GM21390 (cell line): ENCODE measurements around the gene NFE2L3.
A peak's percentile ranks its signal among the peaks of the same experiment; 100 is the strongest.

Experiments used
- ATAC-seq: cut with Tn5 transposase; IDR thresholded peaks from one replicate; pipeline ENCODE4 v1.9.1; 2021; ENCODE audit not compliant: unreplicated experiment

NFE2L3 gene

DNA sequence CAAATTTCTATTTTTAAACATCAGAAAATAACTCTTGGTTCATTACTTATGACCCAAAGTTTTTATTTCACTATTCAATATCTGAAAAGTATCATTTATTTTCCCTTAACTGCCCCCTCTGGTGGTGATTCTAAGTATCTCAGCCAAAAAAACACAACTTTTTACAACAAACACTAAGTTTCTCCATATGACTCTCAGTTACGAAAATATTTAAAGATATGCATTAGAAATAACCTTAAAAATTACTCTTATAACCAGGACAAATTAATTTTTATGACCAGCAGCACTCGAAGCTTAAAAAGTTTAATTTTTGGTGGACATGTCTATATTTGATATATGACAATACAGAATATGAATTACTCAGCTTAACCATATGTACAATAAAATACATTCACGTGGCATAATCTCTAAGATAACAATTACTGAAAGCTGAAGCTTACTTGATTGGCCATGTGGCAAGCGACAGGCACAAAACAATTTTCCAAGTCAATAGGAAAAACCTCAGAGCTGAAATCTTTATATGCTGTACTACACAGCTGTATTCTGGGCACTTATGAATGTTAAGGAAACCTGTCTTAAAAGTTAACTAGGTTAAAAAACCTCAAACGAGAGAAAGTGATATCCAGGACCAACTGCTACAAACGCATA, 46.3 kb downstream of the NFE2L3 start:
- no peak for ATAC-seq

DNA sequence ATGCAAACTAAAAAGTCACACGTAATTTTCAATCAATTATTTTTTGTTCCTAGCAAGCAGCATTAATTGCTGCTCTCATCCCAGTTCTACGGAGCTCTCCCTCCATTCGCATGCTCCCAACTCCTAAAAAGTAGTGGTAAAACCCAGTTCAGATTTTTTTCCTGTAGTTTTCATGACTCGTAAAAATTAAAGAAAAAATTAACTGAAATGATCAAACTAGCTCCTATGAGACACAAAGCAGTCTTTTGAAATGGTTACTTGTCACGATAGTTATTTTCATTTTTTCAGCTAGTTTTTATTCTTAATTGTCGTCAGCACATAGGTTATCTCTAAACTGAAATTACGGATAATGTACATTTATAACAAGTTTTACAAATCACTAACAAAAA, 46.8 kb downstream of the NFE2L3 start:
- no peak for ATAC-seq

DNA sequence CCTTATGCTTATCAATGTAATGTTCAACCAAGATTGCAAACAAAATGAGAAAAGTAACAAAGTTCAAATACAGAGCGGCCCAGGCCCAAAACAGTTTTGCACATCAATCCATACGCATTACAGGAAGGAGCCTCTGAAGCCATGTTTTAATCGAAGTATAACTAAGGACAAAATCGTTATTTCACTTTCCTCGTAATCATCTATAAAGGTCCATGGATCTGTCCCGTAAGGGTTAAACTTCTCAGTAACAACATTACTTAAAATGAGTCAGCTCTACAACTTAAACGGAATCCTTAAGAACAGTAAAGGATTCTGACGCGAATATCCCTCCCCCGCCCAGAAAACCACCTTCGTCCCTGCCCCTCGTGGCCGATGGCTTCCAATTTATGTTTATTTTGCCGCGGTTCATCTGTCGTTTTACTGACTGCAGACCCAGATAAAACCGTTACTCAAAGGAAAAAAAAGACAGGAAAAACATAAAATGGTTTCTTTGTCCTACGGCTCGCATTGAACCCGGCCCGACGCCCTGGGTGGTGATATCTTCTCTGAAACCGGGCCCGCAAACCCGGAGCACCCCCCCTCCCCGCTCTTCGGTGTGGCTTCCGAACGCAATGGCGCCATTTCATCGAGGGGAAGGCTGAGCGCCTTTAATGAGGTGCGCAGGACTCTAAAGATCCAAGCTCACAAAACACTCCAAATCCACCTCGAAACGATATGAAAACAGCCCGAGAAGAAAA, 47.5 kb downstream of the NFE2L3 start:
- ATAC-seq: no peak

DNA sequence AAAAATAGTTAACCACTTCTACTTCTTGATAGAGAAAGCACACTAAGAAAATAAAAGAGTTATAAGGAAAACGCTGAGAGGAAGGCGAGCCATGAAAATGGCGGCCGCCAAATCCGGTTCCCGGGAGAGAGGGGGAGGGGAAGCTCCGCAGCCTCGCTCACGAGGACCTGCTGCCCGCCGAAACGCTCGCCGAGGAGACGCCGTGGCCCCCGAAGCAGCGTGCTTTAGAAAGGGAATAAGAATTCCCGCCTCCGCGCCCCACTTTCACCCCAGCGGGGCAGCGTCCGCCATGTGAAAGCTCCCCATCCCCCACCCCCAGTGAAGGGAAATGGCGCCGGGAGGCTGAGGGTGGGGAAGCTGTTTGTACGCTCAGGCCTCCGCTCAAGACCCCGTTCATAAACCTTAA, 48.0 kb downstream of the NFE2L3 start:
- no peak for ATAC-seq

DNA sequence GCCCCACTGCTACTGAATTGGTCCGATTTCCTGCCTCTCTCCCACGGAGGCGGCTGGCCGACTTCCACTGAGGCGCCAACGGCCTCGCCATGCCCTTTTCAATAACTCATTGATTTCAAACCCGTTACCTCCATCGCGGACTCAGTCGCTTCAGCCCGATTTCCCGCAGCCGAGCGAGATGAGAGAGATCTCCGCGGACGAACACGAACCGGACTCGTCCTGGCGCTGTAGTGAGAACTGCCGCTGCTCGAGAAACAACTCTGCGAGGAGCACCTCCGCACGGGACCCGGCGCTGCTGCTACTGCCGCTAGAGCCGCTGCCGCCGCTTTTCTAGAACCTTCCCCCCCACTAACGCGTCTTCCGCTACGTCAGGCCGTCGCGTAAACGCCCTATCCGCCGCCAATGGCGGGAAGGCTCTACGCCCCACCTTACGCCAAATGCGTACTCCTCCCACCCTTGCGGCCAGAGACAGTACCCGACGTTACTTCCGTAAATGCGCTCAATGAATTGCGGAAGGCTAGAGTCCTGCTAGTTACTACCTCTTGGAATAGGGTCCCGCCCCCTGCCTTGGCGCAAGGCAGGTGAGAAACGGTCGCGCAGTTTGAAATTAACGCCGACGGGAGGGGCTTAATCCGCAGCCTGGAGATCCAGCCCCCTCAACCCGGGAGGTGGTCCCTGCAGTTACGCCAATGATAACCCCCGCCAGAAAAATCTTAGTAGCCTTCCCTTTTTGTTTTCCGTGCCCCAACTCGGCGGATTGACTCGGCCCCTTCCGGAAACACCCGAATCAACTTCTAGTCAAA, 48.6 kb downstream of the NFE2L3 start, which contains the start of gene HNRNPA2B1:
TSS of gene HNRNPA2B1 (minus strand) at position 303 of the 803 bp plus-strand sequence. CDS start at position 134, 169 bp downstream.
- peak; percentile 47 for ATAC-seq

DNA sequence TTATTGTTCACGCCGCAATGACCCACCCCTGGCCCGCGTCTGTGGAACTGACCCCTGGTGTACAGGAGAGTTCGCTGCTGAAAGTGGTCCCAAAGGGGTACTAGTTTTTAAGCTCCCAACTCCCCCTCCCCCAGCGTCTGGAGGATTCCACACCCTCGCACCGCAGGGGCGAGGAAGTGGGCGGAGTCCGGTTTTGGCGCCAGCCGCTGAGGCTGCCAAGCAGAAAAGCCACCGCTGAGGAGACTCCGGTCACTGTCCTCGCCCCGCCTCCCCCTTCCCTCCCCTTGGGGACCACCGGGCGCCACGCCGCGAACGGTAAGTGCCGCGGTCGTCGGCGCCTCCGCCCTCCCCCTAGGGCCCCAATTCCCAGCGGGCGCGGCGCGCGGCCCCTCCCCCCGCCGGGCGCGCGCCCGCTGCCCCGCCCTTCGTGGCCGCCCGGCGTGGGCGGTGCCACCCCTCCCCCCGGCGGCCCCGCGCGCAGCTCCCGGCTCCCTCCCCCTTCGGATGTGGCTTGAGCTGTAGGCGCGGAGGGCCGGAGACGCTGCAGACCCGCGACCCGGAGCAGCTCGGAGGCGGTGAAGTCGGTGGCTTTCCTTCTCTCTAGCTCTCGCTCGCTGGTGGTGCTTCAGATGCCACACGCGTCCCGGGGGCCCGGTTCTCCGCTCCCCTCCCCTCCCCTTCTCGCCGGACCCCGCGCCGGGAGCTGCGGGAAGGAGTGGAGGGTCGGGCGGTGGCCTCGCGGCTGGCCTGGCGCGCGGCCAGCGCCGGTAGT, 49.4 kb downstream of the NFE2L3 start, which contains the start of gene CBX3:
TSS of gene CBX3 (plus strand) at position 499 of the 772 bp plus-strand sequence. CDS start 1,254 bp downstream, outside the sequence.
- peak; percentile 40 for ATAC-seq

DNA sequence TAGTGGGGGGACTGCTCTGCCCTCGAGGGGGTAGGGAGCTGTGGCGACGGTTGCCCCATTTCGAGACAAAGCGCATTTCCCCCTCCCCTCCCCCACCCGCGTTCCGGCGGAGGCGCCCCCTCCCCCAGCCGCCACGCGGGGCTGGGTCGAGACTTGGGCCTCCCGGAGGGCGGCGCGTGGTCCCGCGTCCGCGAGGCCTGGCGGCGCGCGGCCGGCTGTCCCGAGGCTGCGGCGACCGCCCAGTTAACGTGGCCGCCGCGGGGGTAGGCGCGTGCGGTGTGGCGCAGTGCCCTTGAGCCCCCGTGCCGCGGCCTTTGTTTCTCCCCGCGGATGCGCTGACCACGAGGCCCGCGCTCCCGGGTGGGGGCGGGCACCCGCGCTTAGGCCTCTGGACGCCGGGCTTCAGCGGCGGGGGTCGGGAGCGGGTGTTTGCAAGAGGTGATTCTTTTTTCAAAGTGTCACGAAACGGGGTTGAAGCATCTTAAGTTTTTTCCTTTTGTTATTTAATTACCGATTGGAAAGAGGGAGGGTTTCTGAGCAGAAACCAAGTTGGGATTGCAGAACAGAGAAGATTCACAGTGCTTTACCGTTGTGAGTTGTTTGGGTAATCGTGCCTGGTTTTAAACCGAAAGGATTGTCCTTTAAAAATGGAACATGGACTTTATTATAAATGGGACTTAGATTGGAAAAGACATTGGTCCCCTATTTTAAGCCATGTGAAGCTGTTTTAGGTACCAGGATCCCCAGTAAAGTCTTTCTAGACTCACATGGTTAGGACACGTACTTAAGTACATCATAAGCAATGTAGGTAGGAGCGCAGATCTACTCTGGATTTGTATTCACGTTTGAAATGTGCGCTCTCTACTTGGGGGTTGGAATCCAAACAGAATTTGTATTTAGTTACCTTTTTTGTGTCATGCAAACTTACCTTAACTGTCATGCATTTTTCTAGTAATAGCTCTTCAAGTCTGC, 50.3 kb downstream of the NFE2L3 start:
- peak; percentile 8 for ATAC-seq

DNA sequence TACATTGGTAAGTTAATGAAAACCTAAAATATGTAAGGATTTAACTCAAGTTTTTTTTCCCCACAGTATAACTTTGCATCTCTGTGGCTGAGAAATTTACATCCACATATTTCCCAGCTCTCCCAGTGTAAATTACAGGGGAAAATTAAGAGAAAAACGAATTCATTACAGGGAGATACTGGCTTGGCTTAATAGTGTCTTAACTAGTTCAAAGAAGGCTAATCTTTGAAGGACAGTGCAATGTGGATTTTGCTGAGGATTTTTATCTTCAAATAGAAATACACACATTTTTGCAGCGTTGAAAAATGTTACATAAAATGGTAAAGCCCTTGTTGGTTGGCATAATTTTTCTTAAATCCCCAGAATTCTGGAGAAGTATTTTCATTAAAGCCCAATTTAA, 51.0 kb downstream of the NFE2L3 start:
- no peak for ATAC-seq

DNA sequence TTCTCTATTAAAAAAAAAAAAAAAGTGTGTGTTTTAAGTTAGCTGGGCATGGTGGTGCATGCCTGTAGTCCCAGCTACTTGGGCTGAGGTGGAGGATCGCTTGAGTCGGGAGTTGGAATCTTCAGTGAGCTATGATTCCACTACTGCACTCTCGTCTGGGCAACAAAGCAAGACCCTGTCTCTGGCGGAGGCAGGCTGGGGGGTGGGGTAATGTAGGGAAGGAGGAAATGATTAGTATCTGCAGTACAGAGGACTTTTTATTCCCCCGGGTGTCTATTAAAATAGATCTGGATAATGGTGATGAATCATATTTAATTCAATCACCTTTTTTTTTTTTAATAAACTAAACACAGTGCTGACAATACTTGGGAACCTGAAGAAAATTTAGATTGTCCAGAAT, 56.0 kb downstream of the NFE2L3 start:
- no peak for ATAC-seq

DNA sequence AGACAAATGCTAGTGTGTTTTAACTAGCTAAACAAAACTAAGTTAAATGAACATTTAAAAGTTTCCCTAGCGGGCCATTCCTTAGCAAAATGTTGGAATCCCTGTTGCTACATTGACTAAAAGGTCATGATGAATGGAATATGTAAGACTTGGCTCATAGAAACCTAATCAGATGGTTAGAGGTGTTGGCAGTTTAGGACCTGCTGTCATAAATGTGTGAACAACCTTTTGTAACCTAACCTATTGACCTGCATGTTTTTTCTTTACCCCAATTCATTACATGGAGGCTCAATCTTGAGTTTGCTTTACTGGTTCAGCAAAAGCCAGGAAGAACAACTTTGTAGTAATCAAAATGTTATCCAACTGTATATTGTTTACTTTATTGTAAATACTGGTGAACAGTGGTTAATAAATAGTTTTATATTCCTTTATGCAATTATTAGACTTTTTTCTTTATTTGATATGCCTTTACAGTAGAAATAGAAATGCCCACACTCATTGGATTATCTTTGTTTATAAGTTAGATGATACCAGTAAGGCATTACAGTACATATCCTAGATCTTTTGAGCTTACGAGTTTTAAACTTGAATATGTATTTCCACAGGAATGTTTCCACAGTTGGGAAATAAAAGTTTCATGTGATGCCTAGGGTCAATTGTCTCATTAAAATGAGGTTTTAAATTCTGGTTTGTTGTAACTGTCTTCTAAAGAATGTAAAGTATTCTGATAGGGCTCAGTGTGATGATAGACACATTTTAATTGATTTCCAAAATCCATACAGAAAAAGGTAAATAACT, 61.1 kb downstream of the NFE2L3 start:
- no peak for ATAC-seq

DNA sequence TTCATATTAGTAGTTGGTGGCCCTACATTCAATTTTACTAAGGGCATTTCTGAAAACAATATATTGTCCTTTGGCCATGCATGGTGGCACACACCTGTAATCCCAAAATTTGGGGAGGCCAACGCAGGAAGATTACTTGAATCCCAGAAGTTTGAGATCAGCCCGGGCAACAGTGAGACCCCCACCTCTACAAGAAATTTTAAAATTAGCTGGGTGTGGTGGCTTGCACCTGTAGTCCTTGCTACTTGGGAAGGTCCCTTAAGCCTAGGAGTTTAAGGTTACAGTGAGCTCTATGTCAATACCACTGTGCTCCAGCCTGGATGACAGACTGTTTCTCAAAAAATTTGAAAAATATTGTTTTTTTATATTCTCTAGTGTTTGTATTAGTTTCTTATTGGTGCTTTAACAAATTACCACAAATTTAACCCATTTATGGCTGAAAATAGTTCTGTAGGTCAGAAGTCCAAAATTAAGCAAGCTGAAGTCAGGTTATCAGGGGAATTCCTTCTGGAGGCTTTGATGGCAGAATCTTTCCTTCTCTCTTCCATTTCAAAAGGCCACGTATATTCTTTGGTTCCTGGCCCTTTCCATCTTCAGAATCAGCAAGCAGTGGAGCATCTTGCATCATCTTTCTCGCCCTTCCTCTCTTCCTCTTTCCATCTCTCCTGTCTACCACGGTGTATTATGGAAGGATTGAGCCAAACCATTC, 62.0 kb downstream of the NFE2L3 start:
- ATAC-seq: no peak

DNA sequence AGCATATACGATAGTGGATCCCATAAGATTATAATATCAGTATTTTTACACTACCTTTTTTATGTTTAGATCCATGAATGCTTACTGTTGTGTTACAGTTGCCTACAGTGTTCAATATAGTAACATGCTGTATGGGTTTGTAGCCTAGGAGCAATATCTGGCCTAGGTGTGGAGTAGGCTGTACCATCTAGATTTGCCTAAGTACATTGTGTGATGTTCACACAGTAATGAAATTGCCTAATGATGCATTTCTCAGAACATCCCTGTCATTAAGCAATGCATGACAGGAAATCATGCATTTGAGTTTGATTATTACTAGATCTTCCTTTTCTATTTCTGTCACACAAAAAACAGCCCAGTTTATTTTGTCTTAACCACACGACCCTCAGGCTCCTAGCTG, 64.1 kb downstream of the NFE2L3 start:
- ATAC-seq: no peak

DNA sequence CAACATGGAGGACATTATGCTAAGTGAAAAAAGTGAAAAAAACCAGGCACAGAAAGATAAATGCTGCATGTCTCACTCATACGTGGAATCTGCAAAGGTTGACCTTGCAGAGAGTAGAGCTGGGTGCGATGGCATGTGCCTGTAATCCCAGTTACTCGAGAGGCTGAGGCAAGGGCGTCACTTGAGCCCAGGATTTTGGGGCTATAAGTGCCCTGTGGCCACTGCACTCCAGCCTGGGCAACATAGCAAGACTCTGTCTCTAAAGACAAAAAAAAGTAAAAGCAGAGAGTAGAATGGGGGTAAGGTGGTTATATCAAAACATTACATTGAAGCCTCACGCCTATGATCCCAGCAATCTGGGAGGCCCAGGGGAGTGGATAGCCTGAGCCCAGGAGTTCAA, 72.4 kb downstream of the NFE2L3 start:
- no peak for ATAC-seq

DNA sequence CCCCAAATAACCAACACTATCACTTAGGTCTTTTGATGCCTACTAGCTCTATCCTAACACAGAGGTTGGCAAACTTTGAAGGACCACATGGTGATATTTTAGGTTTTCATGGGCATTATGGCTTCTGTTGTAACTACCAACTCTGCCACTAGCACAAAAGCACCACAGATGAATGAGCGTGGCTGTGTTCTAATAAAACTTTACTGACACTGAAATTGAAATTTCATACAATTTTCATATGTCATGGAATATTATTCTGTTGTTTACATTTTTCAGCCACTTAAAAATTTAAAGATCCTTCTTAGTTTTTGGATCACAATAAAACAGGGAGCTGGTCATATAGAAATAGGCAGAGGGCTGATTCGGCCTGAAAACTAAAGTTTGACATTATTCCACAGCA, 76.0 kb downstream of the NFE2L3 start:
- ATAC-seq: no peak

DNA sequence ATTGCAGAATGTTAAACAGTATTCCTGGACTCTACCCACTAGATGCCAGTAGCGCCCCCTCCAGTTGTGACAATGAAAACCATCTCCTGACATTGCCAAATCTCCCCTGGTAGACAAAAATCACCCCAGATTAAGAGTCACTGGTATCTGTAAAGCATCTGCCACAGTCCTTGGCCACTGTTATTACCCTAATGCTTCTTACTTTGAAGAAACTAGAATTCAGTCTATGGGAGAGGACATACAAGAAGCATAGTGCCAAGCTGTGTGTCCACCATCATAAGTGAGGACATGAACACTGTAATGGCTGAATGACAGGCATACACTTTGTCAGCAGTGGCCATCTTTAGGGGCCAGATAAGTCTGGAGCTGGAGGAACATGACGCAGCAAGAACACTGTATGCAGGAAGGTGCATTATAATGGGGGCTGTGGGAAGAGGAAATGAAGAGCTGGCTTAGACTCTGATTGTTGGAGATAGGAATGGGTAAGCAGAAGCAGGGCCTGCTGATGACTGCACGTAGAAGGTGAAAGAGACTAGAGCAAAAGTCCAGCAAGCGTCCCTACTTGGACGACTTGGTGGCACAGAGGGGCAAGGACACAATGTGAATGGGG, 82.0 kb downstream of the NFE2L3 start:
- ATAC-seq: no peak
